A549 (cell line): ENCODE measurements around the gene EXTL1. TPM values are rescaled to one million over a fixed set of nuclear protein-coding genes. Genes with fewer than 3 reads are reported as not detected.

Source experiments
- ATAC-seq, 2 experiments: fragments of 200-7000 bp in 1 of 2; fragments of >200 bp in 1 of 2; cut with Nextera tagmentation in 1 of 2; cut with Tn5 transposase in 1 of 2; 3 replicates each; pipeline versions ENCODE4 v1.8.0 to v1.9.1; 2018 to 2020; ENCODE audit warnings: mild to moderate bottlenecking in 1 of 2, moderate library complexity in 1 of 2
- CTCF ChIA-PET: fragments of 300-600 bp; sonication (Branson Sonifier 250); formaldehyde crosslinking; extraction: SDS; loops from one replicate; lab custom pipeline; 2021; ENCODE audit warnings: antibody characterized with exemption, inconsistent platforms; lab: Yijun Ruan, JAX
- POLR2A ChIA-PET: fragments of 350-600 bp; formaldehyde crosslinking; extraction: SDS; loops from one replicate; lab custom pipeline; 2021; ENCODE audit warnings: antibody characterized with exemption, inconsistent platforms; lab: Yijun Ruan, JAX
- DNase-seq, 2 experiments: peaks; one replicate each; pipeline versions ENCODE4 v3.0.0 to v3.0.0-alpha.2; 2011 to 2016; ENCODE audit warnings: low read depth in 1 of 2, low spot score in 1 of 2
- FAIRE-seq: peaks from 2 replicates; lab custom pipeline; 2011; peaks lifted over from hg19 to GRCh38; lab: Jason Lieb, UNC
- H3K27ac ChIP-seq, 2 experiments: fragments of >200 bp; sonication (Bioruptor Twin); formaldehyde crosslinking; 3 replicates each; pipeline ENCODE4 v1.5.1; 2016 to 2017
- H3K4me1 ChIP-seq: fragments of >200 bp; sonication (Bioruptor Twin); formaldehyde crosslinking; 3 replicates; pipeline ENCODE4 v1.6.1; 2016
- H3K4me2 ChIP-seq: fragments of >200 bp; sonication (Bioruptor Twin); formaldehyde crosslinking; 3 replicates; pipeline ENCODE4 v1.6.1; 2016
- H3K4me3 ChIP-seq: fragments of >200 bp; sonication (Bioruptor Twin); formaldehyde crosslinking; 3 replicates; pipeline ENCODE4 v1.5.1; 2016
- H3K9me3 ChIP-seq: fragments of >200 bp; sonication (Bioruptor Twin); formaldehyde crosslinking; 3 replicates; pipeline ENCODE4 v1.6.1; 2016
- CBX2 ChIP-seq: fragments of 200-600 bp; sonication (generic); IDR thresholded peaks from 2 replicates; pipeline ENCODE4 v1.6.1; 2016; ENCODE audit warnings: low read depth, mild to moderate bottlenecking, borderline replicate concordance
- EHMT2 ChIP-seq: fragments of 200-600 bp; sonication (generic); IDR thresholded peaks from 2 replicates; pipeline ENCODE4 v1.6.1; 2016; ENCODE audit warnings: antibody characterized with exemption, low read depth, mild to moderate bottlenecking, moderate library complexity
- FOSL2 ChIP-seq, 2 experiments: fragments of 450-650 bp in 1 of 2; fragments of >200 bp in 1 of 2; sonication (Bioruptor Twin) in 1 of 2; formaldehyde crosslinking; IDR thresholded peaks; 2 replicates each; pipeline versions ENCODE4 v1.5.0 to v1.6.1; 2016 to 2020; ENCODE audit warnings: mild to moderate bottlenecking in 1 of 2, moderate library complexity in 1 of 2
- HDAC2 ChIP-seq: fragments of 200-600 bp; sonication (generic); IDR thresholded peaks from 2 replicates; pipeline ENCODE4 v1.6.1; 2016
- HEYL ChIP-seq: fragments of 250-450 bp; sonication (Bioruptor Pico); IDR thresholded peaks from 2 replicates; pipeline ENCODE4 v1.8.0; 2021; ENCODE audit warnings: mild to moderate bottlenecking, moderate library complexity
- HOXB5 ChIP-seq: fragments of 250-450 bp; sonication (Bioruptor Pico); IDR thresholded peaks from 2 replicates; pipeline ENCODE4 v1.5.0; 2020; ENCODE audit warnings: mild to moderate bottlenecking, moderate library complexity
- JUN ChIP-seq, 2 experiments: fragments of >200 bp; sonication (Bioruptor Twin); formaldehyde crosslinking; IDR thresholded peaks; 2 replicates in 1 of 2; 3 replicates in 1 of 2; pipeline ENCODE4 v1.6.1; 2016 to 2017
- KDM5A ChIP-seq: fragments of 200-600 bp; sonication (generic); IDR thresholded peaks from 2 replicates; pipeline ENCODE4 v1.6.1; 2016; ENCODE audit warnings: antibody characterized with exemption, mild to moderate bottlenecking
- NFE2L2 ChIP-seq: fragments of 150-350 bp; conservative IDR thresholded peaks from 2 replicates; pipeline ENCODE4 v1.6.1; 2014; ENCODE audit warnings: low read length
- PBX3 ChIP-seq: IDR thresholded peaks from 2 replicates; pipeline ENCODE4 v1.6.1; 2012
- POLR2AphosphoS2 ChIP-seq: conservative IDR thresholded peaks from 2 replicates; pipeline ENCODE4 v1.6.1; 2012; ENCODE audit warnings: low read length, improper control_type of control experiment, inconsistent platforms
- RFX5 ChIP-seq: fragments of 450-650 bp; IDR thresholded peaks from 2 replicates; pipeline ENCODE4 v1.7.1; 2014; ENCODE audit warnings: antibody characterized with exemption, mild to moderate bottlenecking, moderate library complexity
- TP53 ChIP-seq: fragments of 250-450 bp; sonication (Bioruptor Pico); IDR thresholded peaks from 2 replicates; pipeline ENCODE4 v1.5.0; 2021; ENCODE audit warnings: mild to moderate bottlenecking, moderate library complexity
- ZC3H11A ChIP-seq: fragments of 450-650 bp; IDR thresholded peaks from 2 replicates; pipeline ENCODE4 v1.6.1; 2014; ENCODE audit warnings: antibody characterized with exemption, mild to moderate bottlenecking
- ZFP36 ChIP-seq: fragments of 450-650 bp; IDR thresholded peaks from 2 replicates; pipeline ENCODE4 v1.6.1; 2014; ENCODE audit warnings: borderline replicate concordance; ENCODE audit not compliant: partially characterized antibody
- ZSCAN20 ChIP-seq: fragments of 250-450 bp; sonication (Bioruptor Pico); IDR thresholded peaks from 2 replicates; pipeline ENCODE4 v1.8.0; 2022; ENCODE audit warnings: mild to moderate bottlenecking, moderate library complexity
- WGBS: methylation state at CpG from one replicate; pipeline ENCODE4 v1.1.6; 2017; ENCODE audit errors: missing lambda C conversion rate; 5-methylcytosine and 5-hydroxymethylcytosine counted together
- polyA plus RNA-seq, 4 experiments: library from polyadenylated mRNA; depleted of rRNA in 3 of 4; stranded (reverse); fragments of >200 nt; fragmentation: RNase III in 1 of 4; extraction: RNeasy Plus Mini Kit Qiagen cat#74134 plus additional on column Dnase treatment in 1 of 4; gene quantifications; 2 replicates in 3 of 4; 3 replicates in 1 of 4; pipeline ENCODE4 v1.2.3, GENCODE V29; 2011 to 2017
- TF ChIP-seq, protein P1 (sequence below): fragments of >200 bp; sonication (Bioruptor Twin); formaldehyde crosslinking; IDR thresholded peaks from 3 replicates; pipeline ENCODE4 v1.5.1; 2016
- TF ChIP-seq, protein P2 (sequence below): IDR thresholded peaks from 2 replicates; pipeline ENCODE4 v1.6.1; 2012; ENCODE audit warnings: low read depth, borderline replicate concordance
- TF ChIP-seq, protein P3 (sequence below): fragments of >200 bp; sonication (Bioruptor Twin); formaldehyde crosslinking; IDR thresholded peaks from 3 replicates; pipeline ENCODE4 v1.6.1; 2016
- TF ChIP-seq, protein P4 (sequence below): fragments of >200 bp; sonication (Bioruptor Twin); formaldehyde crosslinking; IDR thresholded peaks from 2 replicates; pipeline ENCODE4 v1.6.1; 2016

The EXTL1 gene
- polyA plus RNA-seq, 2 of the 4 experiments (the other 2 are of a cell fraction): 0.03 to 0.04 TPM

DNA sequence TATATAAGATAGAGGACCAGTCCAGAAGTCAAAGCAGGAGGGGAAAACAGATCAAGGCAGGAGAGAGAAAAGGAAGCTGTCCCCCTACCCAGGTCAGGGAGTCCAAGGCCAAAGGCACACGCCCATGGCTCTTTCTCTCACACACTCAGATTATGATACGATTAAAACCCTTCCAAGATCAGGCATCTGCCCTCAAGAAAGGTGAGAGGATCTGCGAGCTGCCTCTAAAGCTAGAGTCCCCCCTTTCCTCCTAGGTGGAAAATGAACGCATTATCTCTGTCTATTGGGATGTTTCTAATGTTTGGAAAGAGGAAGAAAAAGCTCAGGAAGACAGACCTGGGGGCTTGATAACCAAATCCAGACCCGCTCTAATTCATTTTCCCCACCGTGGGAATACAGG is 31.3 kb upstream of the EXTL1 start:
- ATAC-seq (no peak), DNase-seq (no peak), FAIRE-seq (no peak)
- Histone ChIP-seq H3K4me3 (no peak overlapping the region), H3K4me2 (no peak overlapping the region), H3K4me1 (no peaks in the 10 kb centered on the region), H3K27ac (no peak overlapping the region), H3K9me3 (no peaks in the 10 kb centered on the region)
- no peak for TF ChIP-seq CBX2
- TF ChIP-seq, protein P1, sequence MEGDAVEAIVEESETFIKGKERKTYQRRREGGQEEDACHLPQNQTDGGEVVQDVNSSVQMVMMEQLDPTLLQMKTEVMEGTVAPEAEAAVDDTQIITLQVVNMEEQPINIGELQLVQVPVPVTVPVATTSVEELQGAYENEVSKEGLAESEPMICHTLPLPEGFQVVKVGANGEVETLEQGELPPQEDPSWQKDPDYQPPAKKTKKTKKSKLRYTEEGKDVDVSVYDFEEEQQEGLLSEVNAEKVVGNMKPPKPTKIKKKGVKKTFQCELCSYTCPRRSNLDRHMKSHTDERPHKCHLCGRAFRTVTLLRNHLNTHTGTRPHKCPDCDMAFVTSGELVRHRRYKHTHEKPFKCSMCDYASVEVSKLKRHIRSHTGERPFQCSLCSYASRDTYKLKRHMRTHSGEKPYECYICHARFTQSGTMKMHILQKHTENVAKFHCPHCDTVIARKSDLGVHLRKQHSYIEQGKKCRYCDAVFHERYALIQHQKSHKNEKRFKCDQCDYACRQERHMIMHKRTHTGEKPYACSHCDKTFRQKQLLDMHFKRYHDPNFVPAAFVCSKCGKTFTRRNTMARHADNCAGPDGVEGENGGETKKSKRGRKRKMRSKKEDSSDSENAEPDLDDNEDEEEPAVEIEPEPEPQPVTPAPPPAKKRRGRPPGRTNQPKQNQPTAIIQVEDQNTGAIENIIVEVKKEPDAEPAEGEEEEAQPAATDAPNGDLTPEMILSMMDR: no peak
- TF ChIP-seq, protein P2, sequence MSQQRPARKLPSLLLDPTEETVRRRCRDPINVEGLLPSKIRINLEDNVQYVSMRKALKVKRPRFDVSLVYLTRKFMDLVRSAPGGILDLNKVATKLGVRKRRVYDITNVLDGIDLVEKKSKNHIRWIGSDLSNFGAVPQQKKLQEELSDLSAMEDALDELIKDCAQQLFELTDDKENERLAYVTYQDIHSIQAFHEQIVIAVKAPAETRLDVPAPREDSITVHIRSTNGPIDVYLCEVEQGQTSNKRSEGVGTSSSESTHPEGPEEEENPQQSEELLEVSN: no peak
- no peak for TF ChIP-seq HEYL
- no peak for TF ChIP-seq FOSL2 (IDR thresholded peaks at IDR 0.05)
- TF ChIP-seq FOSL2 (CRISPR knock-in tag; IDR thresholded peaks at IDR 0.05): no peak
- TF ChIP-seq ZSCAN20 (CRISPR knock-in tag): no peak
- TF ChIP-seq ZFP36: no peak
- no peak for TF ChIP-seq EHMT2
- TF ChIP-seq POLR2AphosphoS2: no peak
- no peak for TF ChIP-seq HOXB5 (CRISPR knock-in tag)
- TF ChIP-seq NFE2L2: no peak
- 89% methylated on average over 6 of the region's 6 CpGs for WGBS
- CTCF ChIA-PET: interaction anchor here (4.8 kb wide), 1 partner anchor 95 kb away, joined by 18 read pairs; no protein-coding TSS in a partner anchor
- POLR2A ChIA-PET: no interaction called here

DNA sequence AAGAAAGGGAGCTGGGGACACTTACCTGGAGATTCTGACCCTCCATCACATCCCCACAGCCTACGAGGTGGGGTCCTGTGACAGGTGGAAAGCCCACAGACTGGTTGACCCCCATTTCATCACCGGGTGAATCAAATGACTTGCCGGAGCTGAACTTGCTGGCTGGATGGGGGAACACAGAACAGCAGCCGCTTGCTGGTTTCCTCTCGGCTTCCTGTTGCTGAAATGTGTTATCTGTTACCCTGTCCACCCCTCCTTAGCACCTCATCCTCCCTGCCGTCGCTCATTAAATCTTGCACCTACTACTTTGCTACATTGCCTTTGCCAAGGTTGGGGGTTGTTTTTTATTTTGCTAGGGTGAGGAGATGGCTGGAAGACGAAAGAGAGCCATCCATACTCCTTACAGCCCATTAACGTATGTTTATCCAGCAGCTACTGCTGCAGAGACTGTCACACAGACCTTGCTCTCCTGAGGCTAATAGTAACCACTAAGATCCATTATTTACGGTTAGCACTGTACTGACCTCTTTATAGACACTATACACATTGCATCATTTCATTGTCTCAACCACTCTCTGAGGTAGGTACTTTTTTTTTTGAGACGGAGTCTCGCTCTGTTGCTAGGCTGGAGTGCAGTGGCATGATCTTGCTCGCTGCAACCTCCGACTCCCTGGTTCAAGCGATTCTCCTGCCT is 30.7 kb upstream of the EXTL1 start:
- no peak for DNase-seq
- POLR2A ChIA-PET: no interaction called here
- Histone ChIP-seq H3K4me2 (no peak overlapping the region), H3K4me1 (no peaks in the 10 kb centered on the region), H3K9me3 (no peaks in the 10 kb centered on the region), H3K27ac (no peak overlapping the region), H3K4me3 (no peak overlapping the region)
- FAIRE-seq: no peak
- CTCF ChIA-PET: interaction anchor here (1.1 to 4.8 kb wide), 2 partner anchors 45 to 96 kb away, joined by 3 to 18 read pairs; no protein-coding TSS in a partner anchor
- 93% methylated on average over 14 of the region's 15 CpGs for WGBS
- no peak for ATAC-seq
- TF ChIP-seq, protein P3, sequence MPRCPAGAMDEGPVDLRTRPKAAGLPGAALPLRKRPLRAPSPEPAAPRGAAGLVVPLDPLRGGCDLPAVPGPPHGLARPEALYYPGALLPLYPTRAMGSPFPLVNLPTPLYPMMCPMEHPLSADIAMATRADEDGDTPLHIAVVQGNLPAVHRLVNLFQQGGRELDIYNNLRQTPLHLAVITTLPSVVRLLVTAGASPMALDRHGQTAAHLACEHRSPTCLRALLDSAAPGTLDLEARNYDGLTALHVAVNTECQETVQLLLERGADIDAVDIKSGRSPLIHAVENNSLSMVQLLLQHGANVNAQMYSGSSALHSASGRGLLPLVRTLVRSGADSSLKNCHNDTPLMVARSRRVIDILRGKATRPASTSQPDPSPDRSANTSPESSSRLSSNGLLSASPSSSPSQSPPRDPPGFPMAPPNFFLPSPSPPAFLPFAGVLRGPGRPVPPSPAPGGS: no peak
- TF ChIP-seq PBX3 (no peak), HDAC2 (no peak), ZSCAN20 (CRISPR knock-in tag) (no peak), JUN (IDR thresholded peaks at IDR 0.05) (no peak), RFX5 (no peak), TP53 (CRISPR knock-in tag) (no peak), ZC3H11A (no peak), KDM5A (no peak)
- TF ChIP-seq, protein P4, sequence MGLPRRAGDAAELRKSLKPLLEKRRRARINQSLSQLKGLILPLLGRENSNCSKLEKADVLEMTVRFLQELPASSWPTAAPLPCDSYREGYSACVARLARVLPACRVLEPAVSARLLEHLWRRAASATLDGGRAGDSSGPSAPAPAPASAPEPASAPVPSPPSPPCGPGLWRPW: no peak
